Sigmoid colon (tissue), 4 donors: ENCODE measurements around the gene NT5C1B.

Experiments
- CTCF ChIP-seq, 4 experiments: fragments of 450-650 bp in 3 of 4; fragments of 200-600 bp in 1 of 4; IDR thresholded peaks; one replicate each; pipeline ENCODE4 v1.5.1; 2016 to 2019; ENCODE audit warnings: antibody characterized with exemption in 4 of 4, mild to moderate bottlenecking in 3 of 4, moderate library complexity in 2 of 4
- POLR2A ChIP-seq, 2 donors: fragments of 450-650 bp; IDR thresholded peaks; one replicate each; pipeline ENCODE4 v1.6.1; 2016; ENCODE audit warnings: antibody characterized with exemption in 2 of 2, mild to moderate bottlenecking in 2 of 2, moderate library complexity in 2 of 2
- POLR2AphosphoS5 ChIP-seq, 4 donors: sonication (generic); formaldehyde crosslinking; IDR thresholded peaks; one replicate each; pipeline ENCODE4 v1.6.1; 2017; ENCODE audit warnings: antibody characterized with exemption in 4 of 4

- no peak for TF ChIP-seq CTCF (IDR thresholded peaks at IDR 0.05)
- TF ChIP-seq POLR2A (IDR thresholded peaks at IDR 0.05) = no peak
- no peak for TF ChIP-seq POLR2AphosphoS5 (IDR thresholded peaks at IDR 0.05)
Observed at GRCh38 chr2:18585526-18585925, 3.8 kb downstream of the NT5C1B start.
